ENCODE results near the gene C16orf78.

C16orf78 gene

DNA sequence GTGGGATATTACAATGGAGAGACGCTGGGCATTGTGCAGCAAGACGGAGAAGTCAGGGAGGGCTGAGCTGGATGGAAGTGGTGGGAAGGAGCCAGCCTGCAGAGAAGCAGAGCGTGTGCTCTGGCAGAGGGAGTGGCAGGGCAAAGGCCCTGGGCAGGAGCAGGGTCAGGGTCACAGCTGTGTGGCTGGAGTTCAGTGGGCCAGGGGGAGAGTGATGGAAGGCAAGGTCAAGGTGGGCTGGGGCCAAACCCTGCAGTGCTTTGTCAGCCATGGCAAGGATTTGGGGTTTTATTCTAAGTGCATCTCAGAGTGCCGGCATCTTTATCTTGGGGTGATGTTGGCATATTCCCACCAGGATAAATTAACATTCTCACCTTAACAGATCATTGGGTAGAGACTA is 31.9 kb upstream of the C16orf78 start:
- Histone ChIP-seq H3K79me1 (ENCODE audit: low read length) (no peaks in the 10 kb centered on the region), H3K4me3 (ENCODE audit: low read depth, low read length) (no peak overlapping the region), H3K18ac (ENCODE audit: low read length) (no peak overlapping the region), H2BK5ac (ENCODE audit: low read depth, low read length, poor library complexity) (no peak overlapping the region), H4K91ac (ENCODE audit: low read depth, low read length) (no peak overlapping the region), H3K27me3 (ENCODE audit: insufficient read depth, low read length) (no peaks in the 10 kb centered on the region), H3K4me2 (ENCODE audit: low read length) (no peak overlapping the region), H3K27ac (ENCODE audit: low read depth, low read length) (no peak overlapping the region), H4K12ac (ENCODE audit: low read depth, low read length) (no peak overlapping the region), H3K79me2 (ENCODE audit: control insufficient read depth, insufficient read depth, low read length, poor library complexity) (no peaks in the 10 kb centered on the region), H3K23ac (ENCODE audit: low read length) (no peak overlapping the region), H3K9ac (ENCODE audit: low read length) (no peak overlapping the region), H3K9me3 (ENCODE audit: insufficient read depth, low read depth, low read length) (no peaks in the 10 kb centered on the region), H2AK5ac (ENCODE audit: low read length) (no peak overlapping the region), H4K8ac (ENCODE audit: low read depth, low read length) (no peak overlapping the region), H2BK12ac (ENCODE audit: low read length) (no peak overlapping the region), H3K14ac (ENCODE audit: low read length) (no peak overlapping the region), H2BK120ac (ENCODE audit: insufficient read depth, low read length, poor library complexity) (no peak overlapping the region), H2AFZ (ENCODE audit: insufficient read depth, low read length, poor library complexity) (no peak overlapping the region), H3K4me1 (ENCODE audit: control insufficient read depth in 1 of 2, insufficient read depth in 2 of 2, low read length in 2 of 2) (no peaks in the 10 kb centered on the region), H3K36me3 (ENCODE audit: control insufficient read depth in 1 of 2, insufficient read depth in 2 of 2, low read length in 2 of 2) (no peaks in the 10 kb centered on the region), H3K4ac (ENCODE audit: low read depth, low read length) (no peak overlapping the region)
- no peak for DNase-seq
- no CpG with 5 or more reads among the region's 4 CpGs for WGBS (ENCODE audit: extremely low coverage, insufficient coverage, insufficient read length)

DNA sequence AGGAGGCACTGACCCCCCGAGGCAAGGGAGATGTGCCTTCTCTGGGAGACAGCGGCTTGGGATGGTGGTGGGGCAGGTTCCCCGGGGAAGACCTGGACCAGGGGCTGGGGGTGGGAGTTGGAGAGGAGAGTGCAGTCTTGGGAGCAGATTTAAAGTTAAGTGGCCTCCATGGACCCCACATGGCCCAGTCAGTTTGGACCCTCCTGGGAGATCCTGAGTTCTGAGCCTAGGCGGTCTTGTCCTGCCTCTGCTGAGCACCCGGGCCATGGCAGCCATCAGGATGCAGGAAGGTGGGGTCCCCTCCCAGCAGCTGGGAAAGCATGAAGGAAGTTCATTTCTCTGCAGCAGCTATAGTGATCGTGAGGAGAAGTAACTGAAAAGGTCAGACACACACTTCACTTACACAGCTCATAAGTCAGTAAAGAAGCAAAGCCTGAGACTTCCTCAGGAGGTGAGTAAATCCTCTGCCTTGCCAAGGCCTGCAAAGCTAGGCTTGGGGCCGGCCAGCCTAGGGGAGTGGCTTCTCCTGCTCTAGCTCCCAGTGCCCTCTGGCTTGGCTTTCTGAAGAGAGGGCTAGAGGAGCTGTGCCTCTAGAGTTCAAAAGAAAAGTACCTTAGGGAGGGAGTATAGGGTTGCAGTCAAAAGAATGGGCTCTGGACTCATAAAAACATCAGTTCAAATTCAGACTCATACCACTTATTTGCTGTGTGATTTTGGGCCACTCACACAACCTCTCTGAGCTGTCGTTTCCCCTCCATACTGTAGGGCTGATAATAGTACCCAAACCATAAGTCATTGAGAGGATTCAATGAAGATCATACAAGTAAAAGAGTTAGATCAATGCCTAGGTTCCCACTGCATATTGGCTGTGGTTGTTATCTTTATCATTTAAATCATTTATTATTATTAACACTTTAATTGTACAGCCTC is 31.0 kb upstream of the C16orf78 start:
- no peak overlapping the region for H2AK5ac ChIP-seq (ENCODE audit: low read length)
- no peaks in the 10 kb centered on the region for H3K27me3 ChIP-seq (ENCODE audit: insufficient read depth, low read length)
- no peak overlapping the region for H2BK5ac ChIP-seq (ENCODE audit: low read depth, low read length, poor library complexity)
- H3K4me2 ChIP-seq (ENCODE audit: low read length) = no peak overlapping the region
- no peak overlapping the region for H3K4me3 ChIP-seq (ENCODE audit: low read depth, low read length)
- H3K79me2 ChIP-seq (ENCODE audit: control insufficient read depth, insufficient read depth, low read length, poor library complexity) = no peaks in the 10 kb centered on the region
- H2AFZ ChIP-seq (ENCODE audit: insufficient read depth, low read length, poor library complexity) = no peak overlapping the region
- H4K8ac ChIP-seq (ENCODE audit: low read depth, low read length) = no peak overlapping the region
- no peak overlapping the region for H2BK120ac ChIP-seq (ENCODE audit: insufficient read depth, low read length, poor library complexity)
- no peak overlapping the region for H3K27ac ChIP-seq (ENCODE audit: low read depth, low read length)
- H2BK12ac ChIP-seq (ENCODE audit: low read length) = no peak overlapping the region
- H3K79me1 ChIP-seq (ENCODE audit: low read length) = no peaks in the 10 kb centered on the region
- no CpG with 5 or more reads among the region's 8 CpGs for WGBS (ENCODE audit: extremely low coverage, insufficient coverage, insufficient read length)
- H3K4ac ChIP-seq (ENCODE audit: low read depth, low read length) = no peak overlapping the region
- H3K4me1 ChIP-seq (ENCODE audit: control insufficient read depth in 1 of 2, insufficient read depth in 2 of 2, low read length in 2 of 2) = no peaks in the 10 kb centered on the region
- H3K9me3 ChIP-seq (ENCODE audit: insufficient read depth, low read depth, low read length) = no peaks in the 10 kb centered on the region
- H3K9ac ChIP-seq (ENCODE audit: low read length) = no peak overlapping the region
- H3K36me3 ChIP-seq (ENCODE audit: control insufficient read depth in 1 of 2, insufficient read depth in 2 of 2, low read length in 2 of 2) = no peaks in the 10 kb centered on the region
- no peak overlapping the region for H3K23ac ChIP-seq (ENCODE audit: low read length)
- H3K18ac ChIP-seq (ENCODE audit: low read length) = no peak overlapping the region
- H4K12ac ChIP-seq (ENCODE audit: low read depth, low read length) = no peak overlapping the region
- DNase-seq = no peak
- H4K91ac ChIP-seq (ENCODE audit: low read depth, low read length) = no peak overlapping the region
- H3K14ac ChIP-seq (ENCODE audit: low read length) = no peak overlapping the region

DNA sequence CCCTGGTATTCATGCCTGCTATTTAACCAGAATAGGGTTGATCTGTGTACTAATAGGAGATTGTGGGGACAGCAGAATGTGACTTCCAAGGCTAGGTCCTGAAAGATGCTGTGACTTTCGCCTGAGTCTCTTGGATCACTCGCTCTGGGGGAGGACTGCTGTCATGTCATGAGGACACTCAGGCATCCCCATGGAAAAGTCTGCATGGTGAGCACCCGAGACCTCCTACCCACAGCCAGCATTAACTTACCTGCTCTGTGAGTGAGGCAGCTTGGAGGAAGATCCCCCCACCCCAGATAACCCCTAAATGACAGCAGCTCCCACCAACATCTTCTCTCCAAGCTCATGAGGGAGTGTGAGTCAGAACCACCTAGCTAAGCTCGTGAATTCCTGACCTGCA is 30.3 kb upstream of the C16orf78 start:
- Histone ChIP-seq H2BK12ac (ENCODE audit: low read length) (no peak overlapping the region), H4K8ac (ENCODE audit: low read depth, low read length) (no peak overlapping the region), H3K79me1 (ENCODE audit: low read length) (no peaks in the 10 kb centered on the region), H4K12ac (ENCODE audit: low read depth, low read length) (no peak overlapping the region), H2BK120ac (ENCODE audit: insufficient read depth, low read length, poor library complexity) (no peak overlapping the region), H4K91ac (ENCODE audit: low read depth, low read length) (no peak overlapping the region), H2BK5ac (ENCODE audit: low read depth, low read length, poor library complexity) (no peak overlapping the region), H3K9ac (ENCODE audit: low read length) (no peak overlapping the region), H2AK5ac (ENCODE audit: low read length) (no peak overlapping the region), H3K27ac (ENCODE audit: low read depth, low read length) (no peak overlapping the region), H3K36me3 (ENCODE audit: control insufficient read depth in 1 of 2, insufficient read depth in 2 of 2, low read length in 2 of 2) (no peaks in the 10 kb centered on the region), H3K9me3 (ENCODE audit: insufficient read depth, low read depth, low read length) (no peaks in the 10 kb centered on the region), H3K4me1 (ENCODE audit: control insufficient read depth in 1 of 2, insufficient read depth in 2 of 2, low read length in 2 of 2) (no peaks in the 10 kb centered on the region), H3K23ac (ENCODE audit: low read length) (no peak overlapping the region), H3K4me3 (ENCODE audit: low read depth, low read length) (no peak overlapping the region), H3K18ac (ENCODE audit: low read length) (no peak overlapping the region), H3K79me2 (ENCODE audit: control insufficient read depth, insufficient read depth, low read length, poor library complexity) (no peaks in the 10 kb centered on the region), H3K14ac (ENCODE audit: low read length) (no peak overlapping the region), H3K4me2 (ENCODE audit: low read length) (no peak overlapping the region), H2AFZ (ENCODE audit: insufficient read depth, low read length, poor library complexity) (no peak overlapping the region), H3K27me3 (ENCODE audit: insufficient read depth, low read length) (no peaks in the 10 kb centered on the region), H3K4ac (ENCODE audit: low read depth, low read length) (no peak overlapping the region)
- DNase-seq = no peak
- WGBS (ENCODE audit: extremely low coverage, insufficient coverage, insufficient read length) = no CpG with 5 or more reads among the region's 4 CpGs

DNA sequence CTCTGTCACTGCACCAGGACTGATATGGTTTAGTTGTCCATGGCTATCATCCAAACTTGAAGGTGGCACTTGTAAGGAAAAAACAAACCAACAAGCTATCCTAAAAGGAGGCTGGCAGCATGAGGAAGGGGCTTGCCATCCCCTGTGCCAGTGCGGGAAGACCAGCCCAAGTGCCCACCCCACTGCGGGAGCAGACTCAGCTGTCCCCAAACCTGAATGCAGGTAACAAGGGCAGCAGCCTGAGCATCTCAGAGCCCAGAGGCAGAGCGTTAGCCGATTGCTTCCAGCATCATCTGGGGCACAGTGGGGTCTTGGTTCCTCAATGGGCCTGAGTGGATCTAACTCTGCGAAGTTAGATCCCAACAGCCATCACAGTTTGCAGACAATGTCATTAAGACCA is 29.2 kb upstream of the C16orf78 start:
- Histone ChIP-seq H3K9ac (ENCODE audit: low read length) (no peak overlapping the region), H3K14ac (ENCODE audit: low read length) (no peak overlapping the region), H3K4me2 (ENCODE audit: low read length) (no peak overlapping the region), H2AK5ac (ENCODE audit: low read length) (no peak overlapping the region), H2BK5ac (ENCODE audit: low read depth, low read length, poor library complexity) (no peak overlapping the region), H3K36me3 (ENCODE audit: control insufficient read depth in 1 of 2, insufficient read depth in 2 of 2, low read length in 2 of 2) (no peaks in the 10 kb centered on the region), H3K18ac (ENCODE audit: low read length) (no peak overlapping the region), H3K4me1 (ENCODE audit: control insufficient read depth in 1 of 2, insufficient read depth in 2 of 2, low read length in 2 of 2) (no peaks in the 10 kb centered on the region), H3K4ac (ENCODE audit: low read depth, low read length) (no peak overlapping the region), H3K27me3 (ENCODE audit: insufficient read depth, low read length) (no peaks in the 10 kb centered on the region), H3K79me1 (ENCODE audit: low read length) (no peaks in the 10 kb centered on the region), H4K8ac (ENCODE audit: low read depth, low read length) (no peak overlapping the region), H3K4me3 (ENCODE audit: low read depth, low read length) (no peak overlapping the region), H3K27ac (ENCODE audit: low read depth, low read length) (no peak overlapping the region), H4K12ac (ENCODE audit: low read depth, low read length) (no peak overlapping the region), H4K91ac (ENCODE audit: low read depth, low read length) (no peak overlapping the region), H2BK120ac (ENCODE audit: insufficient read depth, low read length, poor library complexity) (no peak overlapping the region), H3K9me3 (ENCODE audit: insufficient read depth, low read depth, low read length) (no peaks in the 10 kb centered on the region), H2BK12ac (ENCODE audit: low read length) (no peak overlapping the region), H3K23ac (ENCODE audit: low read length) (no peak overlapping the region), H3K79me2 (ENCODE audit: control insufficient read depth, insufficient read depth, low read length, poor library complexity) (no peaks in the 10 kb centered on the region), H2AFZ (ENCODE audit: insufficient read depth, low read length, poor library complexity) (no peak overlapping the region)
- no CpG with 5 or more reads among the region's 5 CpGs for WGBS (ENCODE audit: extremely low coverage, insufficient coverage, insufficient read length)
- DNase-seq = no peak
